Measurements from ENCODE around the gene CFAP107.

The CFAP107 gene

DNA sequence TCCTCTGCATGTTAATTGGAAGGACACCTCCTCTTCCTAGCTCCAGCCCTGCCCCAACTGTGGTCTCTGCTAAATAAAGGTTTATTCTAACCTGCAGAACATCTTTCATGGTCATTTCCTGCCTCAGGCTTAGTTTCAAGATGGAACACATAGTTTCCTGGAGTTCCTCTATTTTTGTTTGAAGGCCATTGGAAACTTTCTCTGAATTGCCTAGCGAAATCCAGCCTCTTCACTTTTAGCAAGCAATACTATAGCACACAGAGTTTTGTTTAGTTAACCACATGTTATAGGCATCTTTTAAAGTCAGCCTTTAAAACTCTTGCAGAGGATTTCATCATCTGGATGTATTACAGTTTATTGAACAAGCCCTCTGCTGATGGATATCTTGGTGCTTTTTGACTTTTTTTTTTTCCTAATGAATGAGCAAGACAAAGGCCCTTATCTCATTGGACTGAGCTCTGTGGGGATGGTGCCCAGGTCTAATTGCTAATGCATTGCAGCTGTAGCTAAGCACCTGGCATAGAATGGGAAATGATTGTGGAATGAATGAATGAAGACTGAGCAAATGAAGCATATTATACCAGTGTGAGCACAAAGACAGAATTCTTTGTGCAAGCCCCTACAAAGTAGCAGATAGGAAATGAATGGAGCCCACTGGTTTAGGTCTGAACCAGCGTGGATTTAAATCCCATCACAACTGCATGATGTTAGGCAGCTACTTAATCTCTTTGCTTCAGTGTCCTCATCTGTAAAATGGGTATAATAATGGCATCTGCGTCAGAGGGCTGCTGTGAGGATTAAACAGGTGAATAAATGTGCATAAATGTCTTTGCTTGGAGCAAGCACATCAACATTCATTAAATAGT is 641 bp upstream of the CFAP107 start:
- DNase-seq: no peak

DNA sequence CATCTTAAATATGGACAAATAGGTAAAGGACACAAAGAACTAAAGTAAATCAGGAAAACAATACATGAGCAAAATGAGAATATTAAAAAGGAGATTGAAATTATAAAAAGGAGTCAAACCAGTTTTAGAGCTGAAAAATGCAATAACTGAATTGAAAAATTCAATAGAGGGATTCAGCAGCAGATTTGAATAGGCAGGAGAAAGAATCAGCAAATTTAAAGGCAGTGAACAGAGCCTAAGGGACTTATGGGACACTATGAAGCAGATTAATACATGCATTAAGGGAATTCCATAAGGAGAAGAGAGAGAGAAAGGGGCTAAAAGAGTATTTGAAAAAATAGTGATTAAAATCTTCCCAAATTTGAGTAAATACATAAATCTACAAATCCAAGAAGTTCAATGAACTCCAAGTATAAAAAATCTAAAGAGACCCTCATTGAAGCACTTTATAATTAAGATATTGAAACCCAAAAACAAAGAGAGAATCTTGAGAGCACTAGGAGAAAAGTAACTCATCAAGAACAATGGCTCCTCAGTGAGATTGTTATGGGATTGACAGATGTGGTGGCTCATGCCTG is 2.9 kb downstream of the CFAP107 start:
- DNase-seq: no peak

DNA sequence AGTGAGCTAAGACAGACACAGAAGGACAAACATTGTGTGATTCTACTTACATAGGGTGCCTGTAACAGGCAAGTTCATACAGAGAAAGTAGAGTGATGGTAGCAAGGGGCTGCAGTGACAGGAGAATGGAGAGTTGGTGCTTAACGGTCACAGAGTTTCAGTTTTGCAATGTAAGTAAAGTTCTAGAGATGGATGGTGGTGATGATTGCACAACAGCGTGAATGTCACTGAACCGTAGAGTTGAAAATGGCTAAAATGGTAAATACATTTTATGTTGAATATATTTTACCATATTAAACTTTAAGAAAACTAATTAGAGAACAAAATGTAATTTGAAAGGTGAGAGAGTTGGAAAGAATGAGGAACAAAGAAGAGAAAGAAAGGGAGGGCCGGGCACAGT is 8.7 kb downstream of the CFAP107 start:
- no peak for DNase-seq

DNA sequence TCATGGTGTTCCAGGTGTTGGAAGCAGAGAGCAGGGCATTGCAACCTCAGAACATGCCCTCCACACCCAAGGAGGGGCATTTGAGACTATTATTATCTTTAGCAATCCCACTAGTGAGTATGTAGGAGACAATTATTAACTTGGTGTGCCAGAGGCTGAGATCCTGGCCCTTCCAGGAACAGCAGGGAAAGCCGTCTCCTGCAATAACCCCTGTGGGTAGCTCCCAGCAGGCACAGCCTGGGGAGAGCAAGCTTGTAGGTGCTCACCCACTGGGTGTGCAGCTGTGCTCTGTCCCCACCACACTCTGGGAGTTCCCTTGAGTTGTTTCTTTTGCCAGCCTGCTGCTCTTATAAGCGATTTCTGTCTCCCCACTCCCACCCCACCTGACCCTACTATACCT is 10.3 kb downstream of the CFAP107 start:
- no peak for DNase-seq

DNA sequence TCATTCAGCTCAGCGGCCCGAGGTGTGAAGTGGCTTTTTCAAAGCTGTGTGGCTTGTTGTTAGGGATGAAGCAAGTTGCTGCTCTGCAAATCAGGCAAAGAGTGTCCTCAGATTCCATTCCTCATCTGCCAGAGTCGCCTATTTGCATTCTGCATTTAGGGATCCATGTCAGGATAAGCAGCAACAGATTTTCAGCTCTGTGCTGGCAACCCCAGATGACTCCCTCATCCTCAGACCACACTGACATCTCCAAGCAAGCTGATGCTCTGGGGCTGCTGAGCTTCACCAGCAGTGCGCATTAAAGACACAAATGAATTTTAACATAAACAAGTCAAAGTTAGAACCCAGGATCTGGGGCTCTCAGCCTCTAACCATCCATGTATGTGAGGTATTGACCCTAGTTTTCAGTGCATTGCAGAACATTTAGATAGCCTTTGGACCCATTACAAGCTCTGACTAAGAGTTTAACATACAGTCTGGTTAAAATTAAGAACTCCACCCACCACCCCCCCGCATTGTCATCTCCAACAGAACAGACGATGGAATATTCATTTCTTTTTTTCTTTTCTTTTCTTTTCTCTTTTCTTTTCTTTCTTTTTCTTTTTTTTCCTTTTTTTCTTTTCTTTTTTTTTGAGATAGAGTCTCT is 10.9 kb downstream of the CFAP107 start:
- no peak for DNase-seq

DNA sequence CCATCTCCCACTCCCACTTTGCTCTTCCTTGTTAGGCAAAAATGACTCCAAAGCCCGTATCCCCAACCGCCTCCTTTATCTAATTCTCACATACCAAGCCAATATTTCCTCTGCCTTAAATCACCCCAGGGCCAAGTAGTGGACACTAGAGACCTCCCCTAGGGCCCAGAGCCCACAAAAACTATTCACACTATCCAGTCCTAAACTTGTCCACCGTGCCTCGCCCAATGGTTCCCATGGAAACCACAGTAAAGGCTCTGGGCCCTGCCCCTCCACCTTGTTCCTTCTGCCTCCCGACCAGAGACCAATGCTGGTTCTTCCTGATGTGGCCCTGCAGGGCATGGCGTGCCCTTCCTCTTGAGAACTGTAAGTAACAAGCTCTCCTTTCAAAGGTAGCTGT is 11.8 kb downstream of the CFAP107 start:
- no peak for DNase-seq

DNA sequence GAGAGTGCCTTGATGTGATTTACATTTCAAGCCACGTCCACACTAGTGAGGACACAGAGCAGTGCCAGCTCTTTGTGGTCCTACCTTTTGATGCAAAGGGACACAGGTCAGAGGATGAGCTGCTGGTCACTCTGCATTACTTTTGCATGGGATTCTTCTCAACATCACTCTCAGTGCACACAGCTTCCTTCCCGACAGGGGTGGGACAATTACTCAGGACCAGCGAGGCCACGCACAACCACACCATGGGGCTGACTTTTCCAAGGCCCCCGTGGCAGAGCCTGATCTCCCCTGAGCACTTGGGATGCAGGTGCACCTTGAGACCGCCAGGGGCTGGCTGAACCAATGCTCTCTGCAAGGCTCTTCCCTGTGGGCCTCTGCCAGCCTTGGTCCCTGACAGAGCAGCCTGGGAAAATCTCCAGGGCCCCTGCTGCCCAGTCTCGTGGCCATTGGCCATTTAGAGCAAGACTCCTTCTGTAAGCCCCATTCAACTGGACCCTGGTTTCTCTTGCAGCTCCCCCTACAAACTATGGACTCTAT is 14.3 kb downstream of the CFAP107 start:
- no peak for DNase-seq

DNA sequence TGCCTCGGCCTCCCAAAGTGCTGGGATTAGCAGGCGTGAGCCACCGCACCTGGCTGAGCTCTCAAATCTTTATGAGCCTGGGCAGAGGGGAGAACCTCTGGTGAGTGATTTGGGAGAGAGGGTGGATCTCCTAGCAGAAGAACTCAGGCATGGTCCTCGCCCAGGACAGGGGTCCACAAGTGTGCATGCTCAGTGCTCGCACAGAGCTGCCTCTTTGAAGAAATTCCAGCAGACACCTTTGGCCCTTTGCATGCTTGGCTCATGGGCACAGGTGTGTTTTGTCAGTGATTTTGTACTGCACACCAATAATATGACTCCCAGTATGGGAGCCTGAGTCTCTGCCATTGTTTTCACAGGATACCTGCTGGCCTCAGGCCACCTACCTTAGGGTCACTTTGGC is 15.8 kb downstream of the CFAP107 start:
- no peak for DNase-seq

DNA sequence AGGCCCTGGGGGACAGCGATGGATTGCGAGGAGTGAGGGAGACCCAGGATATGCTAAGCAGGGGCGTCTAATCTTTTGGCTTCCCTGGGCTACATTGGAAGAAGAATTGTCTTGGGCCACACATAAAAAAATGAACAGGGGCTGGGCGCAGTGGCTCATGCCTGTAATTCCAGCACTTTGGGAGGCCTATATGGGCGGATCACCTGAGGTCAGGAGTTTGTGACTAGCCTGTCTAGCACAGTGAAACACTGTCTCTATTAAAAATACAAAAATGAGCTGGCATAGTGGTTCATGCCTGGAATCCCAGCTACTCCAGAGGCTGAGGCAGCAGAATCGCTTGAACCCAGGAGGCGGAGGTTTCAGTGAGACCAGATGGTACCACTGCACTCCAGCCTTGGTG is 16.8 kb downstream of the CFAP107 start:
- no peak for DNase-seq

DNA sequence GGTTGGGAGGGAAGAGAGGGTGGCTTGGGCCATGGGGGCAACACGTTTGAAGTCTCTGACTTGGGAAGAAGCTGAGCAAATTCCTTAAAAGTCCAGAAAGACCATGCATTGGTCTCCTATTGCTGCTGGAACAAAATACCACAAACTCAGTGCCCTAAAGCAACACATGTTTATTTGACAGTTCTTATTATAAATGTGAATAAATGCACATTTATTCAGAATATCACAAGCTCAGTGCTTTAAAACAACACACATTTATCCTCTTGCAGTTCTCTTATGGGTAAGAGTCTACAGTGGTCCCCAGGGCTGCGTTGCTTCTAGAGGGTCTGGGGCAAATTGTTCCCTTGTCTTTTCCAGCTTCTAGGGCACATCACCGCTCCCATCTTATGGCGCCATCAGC is 17.5 kb downstream of the CFAP107 start:
- no peak for DNase-seq

DNA sequence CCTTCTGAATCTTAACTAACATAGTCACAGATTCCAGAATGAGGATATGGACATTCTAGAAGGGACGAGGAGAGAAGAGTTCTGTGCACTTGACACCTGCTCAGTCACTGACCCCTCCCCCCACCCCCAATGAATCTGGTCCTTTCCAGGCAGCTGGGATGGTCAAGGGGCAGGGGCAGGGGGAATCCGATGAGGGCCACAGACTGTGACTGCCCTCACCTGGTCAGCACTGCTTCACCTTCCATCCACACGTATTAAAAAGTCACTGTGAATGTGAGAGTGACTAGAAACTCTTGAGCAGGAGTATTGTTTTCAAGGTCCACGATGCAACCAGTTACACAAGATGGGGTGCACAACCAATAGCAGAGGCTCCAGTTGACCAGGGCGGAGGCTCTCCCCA is 18.0 kb downstream of the CFAP107 start:
- no peak for DNase-seq

DNA sequence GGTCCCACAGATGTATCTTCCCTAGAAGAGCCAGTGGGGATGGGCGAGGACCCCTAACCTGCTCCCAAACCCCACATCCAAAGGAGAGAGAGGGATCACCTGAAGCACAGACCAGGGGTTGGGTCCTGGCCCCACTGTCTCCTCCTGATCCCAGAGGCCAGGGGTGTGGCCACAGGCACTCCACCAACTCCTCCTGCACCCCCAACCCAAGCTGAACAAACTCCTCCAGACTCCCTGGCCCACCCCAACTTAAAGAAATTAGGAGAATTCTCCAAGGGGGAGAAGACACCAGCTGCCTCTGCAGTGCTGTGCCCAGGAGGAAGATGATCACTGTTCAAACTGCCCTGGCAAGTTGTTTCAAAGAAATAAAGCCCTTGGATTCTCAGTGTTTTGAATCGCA is 23.0 kb downstream of the CFAP107 start:
- no peak for DNase-seq

DNA sequence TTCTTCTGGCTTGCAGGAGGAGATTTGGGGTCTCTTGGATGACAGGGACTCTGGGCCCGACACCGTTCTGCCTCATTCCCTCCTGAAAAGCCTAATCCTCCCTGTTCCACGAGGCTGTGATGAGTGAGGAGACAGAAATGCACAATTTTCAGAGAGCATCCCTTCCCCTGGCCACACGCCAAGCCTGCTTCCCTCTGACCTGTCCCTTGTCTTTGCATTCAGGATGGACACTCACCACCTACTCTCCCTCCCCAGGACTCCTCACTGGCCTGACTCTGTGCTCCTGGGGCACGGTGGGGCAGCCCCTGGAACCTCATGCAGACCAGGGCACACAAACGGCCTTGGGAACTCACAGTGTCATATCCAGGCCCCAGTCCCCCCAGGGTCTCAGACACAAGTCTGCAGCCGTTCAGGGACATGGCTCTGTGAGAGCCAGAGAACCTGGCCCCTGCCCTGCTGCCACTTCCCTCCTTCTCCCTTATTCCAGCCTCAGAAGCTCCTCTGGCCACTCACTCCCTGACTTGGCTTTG is 24.0 kb downstream of the CFAP107 start:
- DNase-seq: no peak

DNA sequence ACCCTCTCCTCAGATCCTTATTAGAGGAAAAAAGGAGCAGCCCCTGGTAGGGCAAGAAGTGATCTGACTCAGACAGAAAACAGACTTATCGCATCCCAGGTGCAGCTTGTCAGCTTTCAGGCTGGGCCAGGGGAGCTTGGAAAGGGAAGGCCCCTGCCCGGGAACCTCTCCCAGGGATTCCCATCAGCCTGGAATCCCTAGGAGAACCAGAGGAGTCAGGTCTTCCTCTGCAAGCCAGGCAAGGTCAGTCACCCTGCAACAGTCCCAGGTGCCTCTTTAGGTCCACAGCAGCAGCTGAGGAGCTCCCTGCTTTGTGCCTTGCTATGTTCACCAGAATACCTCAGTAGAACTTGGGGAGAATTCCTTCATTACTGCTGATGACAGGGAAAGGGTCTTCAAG is 24.6 kb downstream of the CFAP107 start:
- DNase-seq: no peak

DNA sequence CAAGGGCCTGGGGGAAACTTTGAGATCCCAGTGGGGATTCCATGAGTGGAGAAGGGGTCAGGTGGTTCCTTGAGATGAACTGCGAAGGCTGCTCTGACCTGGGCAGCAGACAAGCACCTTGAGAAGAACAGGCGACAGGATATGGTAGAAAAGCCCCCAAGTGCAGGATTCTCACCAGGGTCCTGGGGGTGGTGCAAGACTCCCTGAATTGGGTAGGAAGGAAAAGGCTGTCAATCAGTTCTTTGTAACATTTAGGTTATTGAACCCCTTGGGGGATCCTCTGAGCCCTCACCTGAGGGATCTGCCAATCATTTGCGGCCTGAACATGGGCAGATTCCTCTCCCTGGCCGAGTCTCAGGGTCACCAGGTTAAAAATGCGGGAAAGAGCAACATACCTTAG is 25.2 kb downstream of the CFAP107 start:
- no peak for DNase-seq

DNA sequence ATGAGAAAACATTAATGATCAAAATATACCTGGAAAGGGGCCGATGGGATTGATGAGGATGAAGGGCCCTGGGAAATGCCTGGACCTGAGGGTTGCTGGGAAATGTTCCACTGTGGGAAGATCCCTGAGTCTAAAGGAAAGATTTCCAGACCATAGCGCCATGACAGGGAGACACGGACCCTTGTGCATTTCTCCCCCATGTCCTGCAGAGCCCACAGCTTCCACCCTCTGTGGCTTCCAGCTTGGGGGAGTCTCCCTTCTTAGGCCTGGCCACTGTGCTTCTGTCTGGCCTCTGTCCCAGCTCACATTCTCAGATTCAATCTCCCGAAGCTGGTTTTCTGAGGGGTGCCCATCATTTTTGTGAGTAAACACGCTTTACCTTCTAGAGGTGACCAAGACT is 26.5 kb downstream of the CFAP107 start:
- DNase-seq: no peak

DNA sequence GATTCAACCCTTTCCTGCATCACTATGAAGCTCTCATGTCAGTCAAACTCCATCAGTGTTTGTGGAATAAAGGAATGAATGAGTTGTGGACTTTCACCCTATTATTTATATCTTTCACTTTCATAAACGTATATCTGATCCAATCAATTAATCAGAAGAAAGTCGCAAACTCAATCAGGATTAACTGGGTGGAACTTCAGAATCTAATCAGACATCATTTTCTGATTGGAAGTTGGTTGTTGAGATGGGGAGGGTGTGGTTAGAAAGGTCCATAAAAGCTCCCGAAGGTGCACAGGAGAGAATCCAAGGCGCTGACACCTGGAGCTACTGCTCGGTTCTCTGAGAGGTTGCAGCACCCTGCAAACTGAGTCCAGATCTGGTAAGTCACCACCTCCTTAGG is 27.4 kb downstream of the CFAP107 start, which contains the start of gene PRAMEF12:
PRAMEF12 (plus strand) TSS at position 301 of the 400 bp plus-strand sequence. CDS start 1,130 bp downstream, outside the sequence.
- no peak for DNase-seq

DNA sequence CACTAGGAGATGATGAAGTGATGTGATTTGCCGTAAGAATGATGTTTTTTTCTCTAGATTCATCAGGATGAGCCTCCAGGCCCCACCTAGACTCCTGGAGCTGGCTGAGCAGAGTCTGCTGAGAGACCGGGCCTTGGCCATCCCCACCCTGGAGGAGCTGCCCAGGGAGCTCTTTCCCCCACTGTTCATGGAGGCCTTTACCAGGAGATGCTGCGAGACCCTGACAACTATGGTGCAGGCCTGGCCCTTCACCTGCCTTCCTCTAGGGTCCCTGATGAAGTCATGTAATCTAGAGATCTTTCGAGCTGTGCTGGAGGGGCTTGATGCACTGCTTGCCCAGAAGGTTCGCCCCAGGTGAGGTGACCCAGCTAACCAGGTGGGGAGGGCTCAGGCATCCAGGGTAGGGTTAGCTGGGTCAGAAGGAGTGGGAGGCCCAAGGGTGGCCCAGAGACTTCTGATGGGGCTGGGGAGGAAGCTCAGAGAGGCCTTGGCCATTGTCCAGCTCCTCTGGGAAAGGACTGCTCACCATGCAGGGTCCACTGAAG is 28.9 kb downstream of the CFAP107 start:
- DNase-seq: no peak

DNA sequence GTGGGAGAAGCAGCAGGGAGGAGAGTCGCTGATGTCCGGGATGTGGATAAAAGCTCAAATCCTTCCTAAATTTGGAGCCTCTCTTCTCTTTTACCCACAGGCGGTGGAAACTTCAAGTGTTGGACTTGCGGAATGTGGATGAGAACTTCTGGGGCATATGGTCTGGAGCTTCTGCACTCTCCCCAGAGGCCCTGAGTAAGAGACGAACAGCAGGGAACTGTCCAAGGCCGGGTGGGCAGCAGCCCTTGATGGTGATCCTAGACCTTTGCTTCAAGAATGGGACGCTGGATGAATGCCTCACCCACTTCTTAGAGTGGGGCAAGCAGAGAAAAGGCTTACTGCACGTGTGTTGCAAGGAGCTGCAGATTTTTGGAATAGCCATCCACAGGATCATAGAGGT is 29.4 kb downstream of the CFAP107 start:
- no peak for DNase-seq

DNA sequence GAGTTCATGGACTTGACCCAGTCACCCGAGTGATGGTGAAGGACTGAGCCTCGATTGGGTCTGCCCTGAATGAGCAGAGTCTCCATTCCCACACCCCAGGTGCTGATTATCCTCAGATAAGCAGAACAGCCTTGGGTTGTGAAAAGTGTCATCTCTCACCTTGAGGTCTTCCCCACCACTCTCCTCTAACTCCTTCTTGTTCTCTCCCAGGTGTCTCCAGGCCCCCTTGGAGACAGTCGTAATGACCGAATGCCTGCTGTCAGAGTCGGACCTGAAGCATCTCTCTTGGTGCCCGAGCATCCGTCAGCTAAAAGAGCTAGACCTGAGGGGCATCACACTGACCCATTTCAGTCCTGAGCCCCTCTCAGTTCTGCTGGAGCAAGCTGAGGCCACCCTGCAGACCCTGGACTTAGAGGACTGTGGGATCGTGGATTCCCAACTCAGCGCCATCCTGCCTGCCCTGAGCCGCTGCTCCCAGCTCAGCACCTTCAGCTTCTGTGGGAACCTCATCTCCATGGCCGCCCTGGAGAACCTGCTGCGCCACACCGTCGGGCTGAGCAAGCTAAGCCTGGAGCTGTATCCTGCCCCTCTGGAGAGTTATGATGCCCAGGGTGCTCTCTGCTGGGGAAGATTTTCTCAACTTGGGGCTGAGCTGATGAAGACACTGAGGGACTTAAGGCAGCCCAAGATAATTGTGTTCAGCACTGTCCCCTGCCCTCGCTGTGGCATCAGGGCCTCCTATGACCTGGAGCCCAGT is 31.0 kb downstream of the CFAP107 start:
- no peak for DNase-seq

DNA sequence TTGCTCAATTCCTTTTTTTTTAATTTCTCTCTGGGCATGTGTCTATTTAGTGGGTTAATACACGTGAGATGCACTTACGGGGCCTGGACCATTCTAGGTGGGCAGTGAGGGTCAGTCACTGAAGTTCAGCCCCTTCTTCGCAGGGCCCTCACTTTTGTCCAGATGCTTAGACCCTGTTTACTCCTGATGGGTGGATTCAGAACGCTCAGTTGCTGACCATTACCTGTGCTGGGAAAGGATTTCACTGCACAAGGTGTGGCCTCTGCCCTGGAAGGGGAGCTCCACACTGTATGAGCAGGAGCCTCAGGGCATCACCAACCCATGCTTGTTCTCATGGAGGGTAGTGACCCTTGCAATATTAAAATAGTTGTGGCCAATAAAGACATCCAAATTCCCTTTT is 32.1 kb downstream of the CFAP107 start:
- no peak for DNase-seq

DNA sequence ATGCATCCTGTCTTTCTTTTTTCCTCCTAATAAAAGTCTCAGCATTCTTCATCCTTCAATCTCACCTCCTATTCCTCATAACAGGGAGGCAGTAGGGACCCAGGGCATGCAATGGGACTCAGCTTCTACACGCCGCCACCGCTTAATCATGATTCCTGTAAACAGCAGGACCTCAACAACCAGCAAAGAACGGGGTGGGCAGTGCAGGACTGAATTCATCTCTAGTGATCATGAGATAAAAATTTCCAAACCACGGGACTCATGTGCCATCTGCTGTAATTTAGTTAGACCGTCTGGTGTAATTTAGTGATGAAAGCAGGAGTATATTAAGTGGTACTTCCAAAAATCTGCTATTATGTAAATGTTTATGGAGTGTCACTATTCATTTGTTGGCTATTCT is 32.9 kb downstream of the CFAP107 start:
- no peak for DNase-seq
